HepG2 (cell line): Measurements from ENCODE around the gene OR2T33. TPM values are rescaled to one million over a fixed set of nuclear protein-coding genes. Genes with fewer than 3 reads are reported as not detected.

Experiments used
- ATAC-seq: fragments of 200-7000 bp; cut with Tn5 transposase; 3 replicates; pipeline ENCODE4 v1.9.1; 2020; ENCODE audit warnings: mild to moderate bottlenecking, moderate library complexity
- BruUV-seq: library from RNA; stranded (reverse); fragments of 400-500 nt; replicated peaks from 2 replicates; lab custom pipeline; 2021; lab: Mats Ljungman, UMichigan
- CTCF ChIA-PET: fragments of 300-600 bp; formaldehyde crosslinking; extraction: SDS; loops from one replicate; lab custom pipeline; 2021; ENCODE audit warnings: low total read pairs, inconsistent platforms, low intra/inter-chr PET ratio; lab: Yijun Ruan, JAX
- POLR2A ChIA-PET: fragments of 350-600 bp; sonication (Branson Sonifier 250); formaldehyde crosslinking; loops from one replicate; lab custom pipeline; 2020; ENCODE audit warnings: antibody characterized with exemption, inconsistent platforms; lab: Yijun Ruan, JAX
- DNase-seq: peaks from one replicate; pipeline ENCODE4 v3.0.0-alpha.2; 2015; ENCODE audit warnings: low spot score
- FAIRE-seq: peaks from 3 replicates; lab custom pipeline; 2011; peaks lifted over from hg19 to GRCh38; lab: Jason Lieb, UNC
- H2AFZ ChIP-seq: one replicate; pipeline ENCODE4 v1.6.1; 2011; ENCODE audit warnings: low read length, inconsistent platforms
- H3K27ac ChIP-seq: fragments of 300-600 bp; 3 replicates; pipeline ENCODE4 v1.8.0; 2011; ENCODE audit warnings: mixed run types, mild to moderate bottlenecking, mixed read lengths, low read length, inconsistent platforms; ENCODE audit not compliant: insufficient read depth; ENCODE audit errors: extremely low read length
- H3K27me3 ChIP-seq, 2 experiments: fragments of 200-600 bp in 1 of 2; 2 replicates in 1 of 2; 3 replicates in 1 of 2; pipeline versions ENCODE4 v1.6.0 to v1.8.0; 2011; ENCODE audit warnings: low read length in 2 of 2, mild to moderate bottlenecking in 2 of 2, moderate library complexity in 2 of 2, inconsistent platforms in 1 of 2; ENCODE audit not compliant: insufficient read depth in 2 of 2, control insufficient read depth in 1 of 2
- H3K36me3 ChIP-seq, 2 experiments: fragments of 200-600 bp in 1 of 2; replicated peaks in 1 of 2; 2 replicates in 1 of 2; 3 replicates in 1 of 2; pipeline versions ENCODE4 v1.5.1 to v1.8.0; 2011; ENCODE audit warnings: low read length in 2 of 2, inconsistent platforms in 1 of 2; ENCODE audit not compliant: insufficient read depth in 2 of 2, control insufficient read depth in 1 of 2
- H3K4me1 ChIP-seq: 2 replicates; pipeline ENCODE4 v1.5.1; 2012; ENCODE audit warnings: low read length, inconsistent platforms; ENCODE audit not compliant: insufficient read depth
- H3K4me2 ChIP-seq: 2 replicates; pipeline ENCODE4 v1.6.0; 2011; ENCODE audit warnings: low read depth, low read length, inconsistent platforms
- H3K4me3 ChIP-seq, 3 experiments: fragments of 200-600 bp in 1 of 3; sonication (generic), shearing (Covaris generic) in 1 of 3; replicated peaks in 1 of 3; 2 replicates each; pipeline ENCODE4 v1.5.1; 2011 to 2016; ENCODE audit warnings: low read length in 3 of 3, inconsistent platforms in 2 of 3, low read depth in 2 of 3, mild to moderate bottlenecking in 2 of 3, control low read depth in 1 of 3, mixed read lengths in 1 of 3; ENCODE audit not compliant: insufficient read depth in 1 of 3
- H3K79me2 ChIP-seq: one replicate; pipeline ENCODE4 v1.6.1; 2011; ENCODE audit warnings: low read length, inconsistent platforms; ENCODE audit not compliant: insufficient read depth
- H3K9ac ChIP-seq: 2 replicates; pipeline ENCODE4 v1.6.0; 2011; ENCODE audit warnings: mild to moderate bottlenecking, low read depth, low read length, inconsistent platforms; ENCODE audit not compliant: insufficient read depth
- H3K9me3 ChIP-seq: 2 replicates; pipeline ENCODE4 v1.5.1; 2012; ENCODE audit warnings: mild to moderate bottlenecking, low read length
- H4K20me1 ChIP-seq: 2 replicates; pipeline ENCODE4 v1.6.0; 2011; ENCODE audit warnings: inconsistent platforms, mild to moderate bottlenecking, low read length, moderate library complexity; ENCODE audit not compliant: insufficient read depth
- HNRNPK ChIP-seq: fragments of 200-400 bp; formaldehyde crosslinking; IDR thresholded peaks from 2 replicates; pipeline ENCODE4 v1.6.1; 2018; ENCODE audit warnings: low read length, low read depth, moderate library complexity, mild to moderate bottlenecking; ENCODE audit not compliant: poor library complexity, severe bottlenecking
- KLF11 ChIP-seq: IDR thresholded peaks from 2 replicates; pipeline ENCODE4 v1.6.1; 2016; ENCODE audit warnings: missing compliant biosample characterization
- NCOA2 ChIP-seq: sonication (generic); formaldehyde crosslinking; IDR thresholded peaks from 2 replicates; pipeline ENCODE4 v1.8.0; 2022; ENCODE audit warnings: inconsistent platforms
- SIN3B ChIP-seq: fragments of 150-350 bp; IDR thresholded peaks from 2 replicates; pipeline ENCODE4 v1.6.1; 2014; ENCODE audit warnings: low read length
- SP1 ChIP-seq, 2 experiments: fragments of 450-650 bp in 1 of 2; sonication (generic) in 1 of 2; formaldehyde crosslinking in 1 of 2; IDR thresholded peaks; 2 replicates each; pipeline versions ENCODE4 v1.4.0 to v1.6.1; 2016 to 2020; ENCODE audit warnings: missing genetic modification reagents in 1 of 2
- ZNF207 ChIP-seq: fragments of 450-650 bp; IDR thresholded peaks from 2 replicates; pipeline ENCODE4 v1.6.1; 2016; ENCODE audit warnings: antibody characterized with exemption, borderline replicate concordance
- ZNF235 ChIP-seq: sonication (generic); formaldehyde crosslinking; IDR thresholded peaks from 2 replicates; pipeline ENCODE4 v1.8.1; 2023; ENCODE audit warnings: mild to moderate bottlenecking, missing genetic modification reagents, borderline replicate concordance
- ZNF253 ChIP-seq: sonication (generic); formaldehyde crosslinking; IDR thresholded peaks from 2 replicates; pipeline ENCODE4 v1.8.0; 2022; ENCODE audit warnings: mild to moderate bottlenecking, missing genetic modification reagents, borderline replicate concordance
- ZNF468 ChIP-seq: sonication (generic); formaldehyde crosslinking; IDR thresholded peaks from 2 replicates; pipeline ENCODE4 v1.8.0; 2022; ENCODE audit warnings: mild to moderate bottlenecking, moderate library complexity, missing genetic modification reagents
- ZNF589 ChIP-seq: sonication (generic); formaldehyde crosslinking; conservative IDR thresholded peaks from 2 replicates; pipeline ENCODE4 v1.8.0; 2022; ENCODE audit warnings: mild to moderate bottlenecking, moderate library complexity, missing genetic modification reagents
- ZNF687 ChIP-seq: sonication (generic); formaldehyde crosslinking; IDR thresholded peaks from 2 replicates; pipeline ENCODE4 v1.5.1; 2020; ENCODE audit warnings: mild to moderate bottlenecking, missing genetic modification reagents, moderate library complexity
- WGBS: methylation state at CpG from one replicate; pipeline ENCODE4 v1.1.6; 2017; ENCODE audit warnings: low lambda C conversion rate; 5-methylcytosine and 5-hydroxymethylcytosine counted together
- in situ Hi-C: cut with HindIII; loops from 2 replicates; pipeline ENCODE4 v1.10.0; 2017; ENCODE audit warnings: low pct_unique_long_range_greater_than_20kb; ENCODE audit not compliant: extremely low pct_ligation_motif_present
- intact Hi-C: fragments of 100-400 bp; cut with micrococcal nuclease; formaldehyde crosslinking; loops from one replicate; pipeline ENCODE4 v1.10.0; 2022; ENCODE audit not compliant: unreplicated experiment
- polyA plus RNA-seq, 8 experiments: library from polyadenylated mRNA; depleted of rRNA in 3 of 8; stranded (reverse) in 7 of 8; unstranded in 1 of 8; fragments of >200 nt; fragmentation: Illumina TruSeq in 4 of 8; extraction: Trizol in 4 of 8; gene quantifications; 2 replicates each; pipeline versions ENCODE4 v1.2.1 to v1.2.3, GENCODE V29; 2011 to 2016; ENCODE audit warnings: low read depth in 4 of 8, missing spikeins in 1 of 8, mixed read lengths in 1 of 8; ENCODE audit not compliant: insufficient read depth in 1 of 8
- total RNA-seq, 5 experiments: library from RNA; depleted of rRNA; stranded (reverse); fragments of >200 nt; fragmentation: Illumina TruSeq; extraction: Trizol; gene quantifications; 2 replicates each; pipeline ENCODE4 v1.2.3, GENCODE V29; 2016; ENCODE audit warnings: low read depth in 1 of 5
- TF ChIP-seq, protein P1 (sequence below): sonication (generic); formaldehyde crosslinking; IDR thresholded peaks from 2 replicates; pipeline ENCODE4 v1.8.1; 2023; ENCODE audit warnings: mild to moderate bottlenecking, inconsistent platforms, moderate library complexity, missing genetic modification reagents, borderline replicate concordance
- TF ChIP-seq, protein P2 (sequence below): sonication (generic); formaldehyde crosslinking; conservative IDR thresholded peaks from 2 replicates; pipeline ENCODE4 v1.8.0; 2022; ENCODE audit warnings: mild to moderate bottlenecking, moderate library complexity, missing genetic modification reagents

Gene OR2T33
- total and polyA plus RNA-seq, 2 of the 13 experiments (the other 11 are each of a cell fraction or from before 2014, with no cell fraction given) = not detected

GRCh38 chr1:248239478-248239877 lies 38.3 kb downstream of the OR2T33 start (continued):
- TF ChIP-seq ZNF687 (CRISPR knock-in tag) = no peak
- TF ChIP-seq ZNF235 = no peak

DNA sequence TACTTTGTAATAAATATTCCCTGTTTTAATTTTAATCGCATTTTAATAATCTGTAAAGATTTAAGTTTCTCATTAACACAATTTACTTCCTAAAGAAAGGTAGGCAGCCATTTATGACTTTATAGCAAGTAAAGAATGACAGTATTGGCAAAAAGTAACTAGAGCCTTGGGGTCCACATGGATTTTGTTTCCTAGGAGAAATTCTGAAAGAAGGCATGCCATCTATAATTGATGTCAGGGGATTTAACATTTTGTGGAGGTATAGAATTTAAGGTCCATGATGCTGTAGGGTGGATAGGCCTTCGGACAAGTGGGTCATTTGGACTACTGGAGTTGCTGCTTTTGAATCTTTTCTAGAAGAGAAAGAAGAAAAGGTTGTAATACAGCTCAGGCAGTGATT lies 46.7 kb downstream of the OR2T33 start, which contains the start of gene OR2M4:
TSS of gene OR2M4 (plus strand) at position 301 of the 400 bp plus-strand sequence. CDS start 7,512 bp downstream, outside the sequence.
- TF ChIP-seq SP1 (IDR thresholded peaks at IDR 0.05) = no peak
- TF ChIP-seq SP1 (CRISPR knock-in tag; IDR thresholded peaks at IDR 0.05) = no peak
- TF ChIP-seq ZNF207 = no peak
- no peak for TF ChIP-seq SIN3B
- TF ChIP-seq, protein P1, sequence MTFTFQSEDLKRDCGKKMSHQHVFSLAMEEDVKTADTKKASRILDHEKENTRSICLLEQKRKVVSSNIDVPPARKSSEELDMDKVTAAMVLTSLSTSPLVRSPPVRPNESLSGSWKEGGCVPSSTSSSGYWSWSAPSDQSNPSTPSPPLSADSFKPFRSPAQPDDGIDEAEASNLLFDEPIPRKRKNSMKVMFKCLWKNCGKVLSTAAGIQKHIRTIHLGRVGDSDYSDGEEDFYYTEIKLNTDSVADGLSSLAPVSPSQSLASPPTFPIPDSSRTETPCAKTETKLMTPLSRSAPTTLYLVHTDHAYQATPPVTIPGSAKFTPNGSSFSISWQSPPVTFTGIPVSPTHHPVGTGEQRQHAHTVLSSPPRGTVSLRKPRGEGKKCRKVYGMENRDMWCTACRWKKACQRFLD (CRISPR knock-in tag) = no peak
- no peak for TF ChIP-seq ZNF589 (CRISPR knock-in tag)
- TF ChIP-seq KLF11 (CRISPR knock-in tag) = no peak
- TF ChIP-seq NCOA2 (CRISPR knock-in tag) = no peak
- TF ChIP-seq, protein P2, sequence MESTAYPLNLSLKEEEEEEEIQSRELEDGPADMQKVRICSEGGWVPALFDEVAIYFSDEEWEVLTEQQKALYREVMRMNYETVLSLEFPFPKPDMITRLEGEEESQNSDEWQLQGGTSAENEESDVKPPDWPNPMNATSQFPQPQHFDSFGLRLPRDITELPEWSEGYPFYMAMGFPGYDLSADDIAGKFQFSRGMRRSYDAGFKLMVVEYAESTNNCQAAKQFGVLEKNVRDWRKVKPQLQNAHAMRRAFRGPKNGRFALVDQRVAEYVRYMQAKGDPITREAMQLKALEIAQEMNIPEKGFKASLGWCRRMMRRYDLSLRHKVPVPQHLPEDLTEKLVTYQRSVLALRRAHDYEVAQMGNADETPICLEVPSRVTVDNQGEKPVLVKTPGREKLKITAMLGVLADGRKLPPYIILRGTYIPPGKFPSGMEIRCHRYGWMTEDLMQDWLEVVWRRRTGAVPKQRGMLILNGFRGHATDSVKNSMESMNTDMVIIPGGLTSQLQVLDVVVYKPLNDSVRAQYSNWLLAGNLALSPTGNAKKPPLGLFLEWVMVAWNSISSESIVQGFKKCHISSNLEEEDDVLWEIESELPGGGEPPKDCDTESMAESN (CRISPR knock-in tag) = no peak
- TF ChIP-seq ZNF253 (CRISPR knock-in tag) = no peak
- no peak for TF ChIP-seq ZNF468
- TF ChIP-seq HNRNPK = no peak
- Histone ChIP-seq H3K9me3 (peaks cover 67% of the 10 kb centered on the region), H3K27ac (no peak within 1 kb of the TSS), H3K4me1 (no peaks in the 10 kb centered on the region), H3K9ac (no peak within 1 kb of the TSS), H3K27me3 (no peaks in the 10 kb centered on the region), H3K4me2 (no peak within 1 kb of the TSS), H3K4me3 (no peak within 1 kb of the TSS), H2AFZ (no peak within 1 kb of the TSS), H3K36me3 (no peaks in the 10 kb centered on the region), H4K20me1 (no peaks in the 10 kb centered on the region), H3K79me2 (no peaks in the 10 kb centered on the region)
- BruUV-seq = no TSS peak
- in situ Hi-C loops = no loop called here
- DNase-seq (no peak), ATAC-seq (no peak), FAIRE-seq (no peak)
- 0% methylated on average over 2 of the region's 2 CpGs for whole genome bisulfite sequencing
- POLR2A ChIA-PET = no interaction called here
- intact Hi-C loops = no loop called here
- CTCF ChIA-PET = no interaction called here
